Stimulated activated CD8-positive, alpha-beta memory T cell treated with anti-CD3 and anti-CD28 coated beads, Interleukin-12 subunit alpha, Interleukin-12 subunit beta, amount 100 ng/mL, for 24 hours (primary cell): Measurements from ENCODE around the gene DUSP22.

Experiments used
- DNase-seq: peaks from one replicate; pipeline ENCODE4 v3.0.0-alpha.2; 2020; ENCODE audit errors: extremely low read depth

DUSP22 gene

DNA sequence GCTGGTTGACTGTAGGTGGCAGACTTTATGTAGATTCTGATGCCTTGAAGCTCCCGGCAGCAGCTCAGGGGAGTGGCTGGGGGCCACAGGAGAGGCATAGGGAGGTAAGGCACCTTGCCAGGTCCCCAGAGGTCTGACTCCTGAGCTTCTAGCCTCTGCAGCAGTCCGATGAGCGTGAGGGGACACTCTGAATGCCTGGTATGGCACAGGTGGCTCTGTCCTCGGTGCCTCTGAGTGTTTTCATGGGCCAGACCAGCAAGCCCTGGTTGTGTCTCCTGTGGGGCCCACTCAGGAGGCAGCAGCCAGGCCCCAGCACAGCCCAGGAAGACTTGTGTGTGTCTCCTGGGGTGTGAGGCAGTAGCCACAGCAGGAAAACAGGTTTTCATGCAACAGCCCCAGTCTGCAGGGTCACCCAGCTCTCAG, 59.6 kb downstream of the DUSP22 start:
- DNase-seq, result no peak

DNA sequence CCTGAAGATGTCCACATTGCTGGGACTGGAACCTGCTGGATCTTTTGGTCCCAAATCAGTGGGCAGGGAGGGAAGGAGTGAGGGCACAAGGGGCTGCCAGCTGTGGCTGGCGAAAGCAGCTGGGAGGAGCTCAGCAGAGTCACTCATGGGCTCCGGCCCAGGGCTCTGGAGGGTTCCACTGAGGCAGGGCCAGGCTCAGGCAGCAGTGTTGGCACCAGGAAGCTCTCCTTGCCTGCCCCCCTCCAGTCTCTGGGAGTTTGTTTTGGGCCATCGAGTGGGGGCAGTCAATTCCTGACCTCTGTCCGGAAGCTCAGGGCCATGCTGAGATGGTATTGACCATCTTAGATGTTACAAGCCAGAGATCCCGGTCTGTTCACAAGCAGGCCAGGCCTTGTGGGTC, 60.2 kb downstream of the DUSP22 start:
- DNase-seq, result no peak

DNA sequence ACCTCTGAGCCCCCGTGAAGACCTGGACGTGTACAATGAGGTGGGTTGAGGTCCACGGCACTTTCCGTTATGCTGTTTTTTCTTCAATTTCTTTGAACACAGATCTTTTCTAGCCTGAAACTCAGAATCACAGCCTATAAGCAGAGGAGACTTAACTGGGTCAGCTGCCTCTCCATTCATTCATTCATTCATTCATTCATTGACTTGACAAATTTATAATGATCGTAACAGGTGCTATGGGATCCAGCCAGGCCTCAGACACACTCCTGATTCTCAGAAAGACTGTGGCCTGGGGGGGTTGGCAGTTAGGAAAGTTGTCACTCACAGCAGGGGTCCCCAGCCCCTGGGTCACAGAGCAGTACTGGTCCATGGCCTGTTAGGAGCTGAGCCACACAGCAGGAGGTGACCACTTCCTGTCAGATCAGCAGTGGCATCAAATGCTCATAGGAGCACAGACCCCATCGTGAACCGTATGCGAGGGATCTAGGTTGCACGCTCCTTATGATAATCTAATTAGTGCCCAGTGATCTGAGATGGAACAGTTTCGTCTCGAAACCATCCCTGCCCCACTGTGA, 60.7 kb downstream of the DUSP22 start:
- DNase-seq, result no peak

DNA sequence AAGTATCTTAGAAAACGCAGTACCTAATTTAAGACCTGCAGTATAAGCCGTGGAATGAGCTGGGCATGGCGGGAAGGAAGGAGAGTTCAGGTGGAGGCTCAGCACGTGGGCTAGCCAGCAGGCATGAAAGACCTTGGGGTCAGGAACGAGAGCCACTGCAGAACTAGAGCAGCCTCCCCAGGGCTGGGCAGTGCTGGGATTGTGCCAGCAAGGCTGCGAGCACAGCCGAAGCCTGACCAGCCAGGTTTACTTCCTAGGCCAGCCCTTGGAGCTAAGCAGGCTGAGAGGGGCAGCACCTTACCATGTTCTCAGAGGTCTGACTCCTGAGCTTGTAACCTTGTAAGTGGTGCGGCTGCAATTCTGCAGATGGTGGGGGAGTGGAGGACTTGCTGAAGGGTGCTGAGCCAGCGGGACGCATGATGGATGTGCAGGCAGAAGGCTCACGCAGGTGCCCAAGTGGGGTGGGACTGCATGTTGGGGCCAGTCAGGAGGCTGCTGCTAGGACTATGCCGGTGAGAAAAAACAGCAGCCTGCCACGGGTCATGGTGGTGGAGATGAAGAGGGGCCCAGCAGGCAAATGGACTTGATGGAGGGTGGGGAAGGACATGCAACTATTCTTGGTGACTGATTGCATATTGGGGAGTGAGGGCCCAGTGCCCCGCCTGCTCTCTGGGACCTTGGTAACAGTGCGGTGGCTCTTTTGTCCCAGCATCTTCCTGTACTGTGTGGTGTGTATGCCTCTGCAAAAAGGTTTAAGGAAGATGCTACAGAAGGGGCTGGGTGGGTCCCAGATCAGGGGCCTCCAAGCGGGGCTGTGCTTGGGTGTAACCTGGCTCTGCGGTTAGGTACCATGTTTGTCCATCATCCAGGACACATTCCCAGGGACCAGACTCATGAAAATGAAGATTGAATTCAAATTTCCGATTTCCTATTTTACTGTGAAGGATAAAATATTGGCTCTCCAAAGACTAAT, 61.6 kb downstream of the DUSP22 start:
- no peak for DNase-seq

DNA sequence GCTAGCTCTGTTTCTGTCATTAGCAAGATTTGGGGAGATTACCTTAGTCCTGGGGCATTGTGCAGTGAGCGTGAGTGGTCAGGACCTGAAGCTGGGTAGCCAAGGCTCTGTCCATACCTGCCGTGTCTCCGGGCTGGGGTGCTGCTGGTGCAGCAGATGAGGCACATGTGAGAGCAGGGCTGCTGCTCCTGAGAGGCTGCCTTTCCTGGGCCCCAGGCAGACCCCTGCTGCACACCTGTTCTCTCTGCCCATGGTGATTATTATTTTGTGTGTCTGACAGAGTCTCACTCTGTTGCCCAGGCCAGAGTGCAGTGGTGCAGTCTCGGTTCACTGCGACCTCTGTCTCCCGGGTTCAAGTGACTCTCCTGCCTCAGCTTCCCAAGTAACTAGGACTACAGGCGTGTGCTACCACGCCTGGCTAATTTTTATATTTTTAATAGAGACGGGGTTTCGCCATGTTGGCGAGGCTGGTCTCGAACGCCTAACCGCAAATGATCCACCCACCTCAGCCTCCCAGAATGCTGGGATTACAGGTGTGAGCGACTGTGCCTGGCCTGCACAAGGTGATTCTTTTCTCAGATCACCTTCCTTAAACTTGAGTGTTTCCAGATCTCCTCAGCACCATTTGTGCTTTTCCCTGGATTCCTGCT, 62.5 kb downstream of the DUSP22 start:
- no peak for DNase-seq

DNA sequence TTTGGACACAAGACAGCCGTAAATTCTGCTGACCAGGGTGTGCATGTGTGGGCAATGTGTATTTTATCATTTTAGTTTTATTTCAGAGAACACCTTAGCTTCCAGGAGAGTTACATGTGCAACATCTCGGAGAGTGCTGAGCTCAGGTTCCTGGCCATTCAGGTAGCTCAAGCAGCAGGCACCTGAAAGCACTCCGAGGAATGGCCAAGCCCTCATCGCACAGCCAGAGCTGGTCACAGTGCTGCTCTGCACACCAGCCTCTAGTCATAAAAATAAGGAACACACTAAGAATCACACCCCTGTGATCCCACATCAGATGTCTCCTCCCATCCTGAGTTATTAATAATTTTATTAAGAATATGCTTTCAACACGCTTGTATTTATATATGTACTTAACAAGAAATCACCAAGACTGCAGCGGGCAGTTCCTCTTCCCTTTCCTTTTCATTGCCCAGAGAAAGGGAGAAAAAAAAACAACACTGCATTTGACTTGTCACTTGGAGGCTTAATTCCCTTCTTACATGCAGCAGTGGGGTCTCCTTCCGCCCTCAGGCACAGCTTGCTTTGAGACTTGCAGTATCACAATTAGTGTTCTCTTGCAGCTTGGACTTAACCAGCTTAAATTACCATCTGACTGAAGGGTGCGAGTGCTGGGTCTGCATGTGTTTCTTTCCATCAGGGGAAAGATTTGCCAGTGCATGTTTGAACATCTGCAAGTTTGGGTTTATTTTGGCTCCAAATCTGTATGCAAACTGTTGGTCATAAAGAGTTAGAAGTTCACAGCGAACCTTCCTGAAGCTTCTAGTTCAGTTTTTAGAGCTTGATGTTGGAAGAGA, 63.3 kb downstream of the DUSP22 start:
- no peak for DNase-seq

DNA sequence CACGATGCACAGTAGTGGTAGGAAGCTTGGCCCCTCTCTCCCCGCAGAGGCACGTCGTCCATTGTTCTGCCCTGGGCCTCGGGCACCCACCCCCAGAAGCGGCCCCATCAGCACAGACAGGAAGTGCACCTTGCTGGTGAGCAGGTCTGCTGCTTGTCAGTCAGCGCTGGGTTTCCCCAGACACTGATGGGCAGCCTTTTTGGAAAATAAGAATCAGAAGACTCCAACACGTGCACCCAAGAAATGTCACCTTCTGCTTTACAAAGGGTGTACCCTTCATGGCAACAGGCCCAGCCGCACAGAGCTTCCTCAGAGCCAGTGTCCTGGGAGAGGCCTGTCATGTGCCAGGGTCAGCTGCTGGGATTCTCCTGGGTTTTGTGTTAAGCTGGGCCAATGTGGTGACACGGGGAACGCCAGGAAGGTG, 64.6 kb downstream of the DUSP22 start:
- DNase-seq, result no peak

DNA sequence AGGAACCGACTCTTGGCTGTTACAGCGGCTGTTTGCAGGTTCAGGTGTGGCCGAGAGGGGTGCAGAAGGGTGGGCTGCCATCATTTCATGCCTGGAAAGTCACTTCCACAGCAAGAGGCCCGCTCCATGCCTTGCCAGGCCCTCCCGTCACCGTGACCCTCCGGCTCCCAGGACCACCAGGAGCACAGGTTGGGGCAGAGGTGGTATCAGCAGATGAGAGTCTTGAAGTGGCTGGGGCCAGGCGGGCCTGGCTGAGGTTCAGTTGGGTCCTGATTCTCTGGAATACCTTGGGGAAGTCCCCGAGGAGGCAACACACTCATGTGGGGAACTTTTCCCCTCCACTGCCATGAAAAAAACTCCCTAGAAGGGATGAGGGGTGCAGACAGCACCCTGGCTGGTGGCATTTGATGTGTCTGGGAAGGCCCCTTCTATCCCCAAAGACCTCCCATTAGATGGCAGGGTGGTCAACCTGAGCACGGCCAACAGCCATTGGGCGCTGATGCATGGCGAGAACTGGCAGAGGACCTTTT, 65.0 kb downstream of the DUSP22 start:
- DNase-seq, result no peak

DNA sequence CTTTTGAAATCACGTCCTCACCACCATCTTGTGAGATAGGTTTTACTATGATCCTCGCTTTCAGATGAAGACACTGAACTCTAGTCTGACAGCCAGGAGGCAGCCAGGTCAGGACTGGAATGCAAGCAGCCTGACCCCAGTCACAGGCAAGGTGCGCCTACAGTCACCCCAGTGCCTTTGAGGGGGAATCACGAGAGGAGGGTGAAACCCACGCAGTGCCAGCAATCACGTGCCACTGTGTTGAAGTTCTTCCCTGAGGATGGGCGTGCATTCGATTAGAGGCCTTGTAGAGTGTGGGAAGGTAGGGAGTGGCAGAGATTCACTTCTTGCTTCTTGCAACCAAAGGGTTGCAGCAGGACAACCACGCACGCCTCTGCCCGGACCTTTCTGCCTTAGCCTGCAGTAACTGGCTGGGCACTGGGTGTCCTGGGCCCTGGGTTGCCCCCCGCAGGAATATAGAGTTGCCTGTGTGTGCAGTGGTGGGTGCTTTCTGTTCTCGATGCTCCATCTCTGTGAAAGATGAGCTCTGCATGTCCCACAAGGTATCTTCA, 65.6 kb downstream of the DUSP22 start:
- no peak for DNase-seq

DNA sequence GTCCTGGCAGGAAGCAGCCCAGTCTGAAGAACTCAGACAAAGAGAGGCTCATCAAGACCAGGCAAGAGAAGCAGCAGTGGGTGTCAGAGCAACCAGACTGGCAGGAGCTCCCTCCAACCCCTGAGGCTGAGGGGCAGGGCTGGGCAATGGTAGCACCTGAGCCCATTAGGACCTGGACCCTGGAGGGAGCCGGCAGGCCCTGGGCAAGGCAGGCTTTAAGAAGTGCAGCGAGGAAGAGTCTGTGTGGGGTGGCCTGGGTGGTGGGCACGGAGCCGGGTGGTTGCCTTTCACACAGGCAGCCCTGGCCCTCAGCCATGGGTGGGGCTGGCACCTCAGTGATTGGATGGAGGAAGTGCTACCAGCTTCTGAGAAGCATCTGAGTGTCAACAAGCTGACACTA, 66.1 kb downstream of the DUSP22 start:
- DNase-seq, result no peak

DNA sequence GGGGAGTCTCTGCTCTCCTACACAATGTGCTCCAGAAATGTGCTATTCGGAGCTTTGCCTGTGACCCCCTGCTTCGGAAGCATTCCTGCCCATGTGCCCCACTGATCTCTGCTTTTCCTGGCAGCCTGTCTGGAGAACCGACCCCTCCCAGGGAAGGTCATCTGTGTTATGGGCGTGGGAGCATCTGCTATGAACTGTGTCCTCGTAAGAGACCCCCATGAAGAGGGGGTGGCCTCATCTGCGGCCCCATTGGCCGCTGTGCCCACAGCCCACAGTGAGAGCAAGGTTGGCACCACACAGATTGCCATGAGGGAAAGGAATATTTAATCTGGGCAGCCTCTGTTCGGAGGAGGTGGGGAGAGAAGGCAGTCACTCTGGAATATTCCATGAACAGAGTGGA, 66.6 kb downstream of the DUSP22 start:
- no peak for DNase-seq

DNA sequence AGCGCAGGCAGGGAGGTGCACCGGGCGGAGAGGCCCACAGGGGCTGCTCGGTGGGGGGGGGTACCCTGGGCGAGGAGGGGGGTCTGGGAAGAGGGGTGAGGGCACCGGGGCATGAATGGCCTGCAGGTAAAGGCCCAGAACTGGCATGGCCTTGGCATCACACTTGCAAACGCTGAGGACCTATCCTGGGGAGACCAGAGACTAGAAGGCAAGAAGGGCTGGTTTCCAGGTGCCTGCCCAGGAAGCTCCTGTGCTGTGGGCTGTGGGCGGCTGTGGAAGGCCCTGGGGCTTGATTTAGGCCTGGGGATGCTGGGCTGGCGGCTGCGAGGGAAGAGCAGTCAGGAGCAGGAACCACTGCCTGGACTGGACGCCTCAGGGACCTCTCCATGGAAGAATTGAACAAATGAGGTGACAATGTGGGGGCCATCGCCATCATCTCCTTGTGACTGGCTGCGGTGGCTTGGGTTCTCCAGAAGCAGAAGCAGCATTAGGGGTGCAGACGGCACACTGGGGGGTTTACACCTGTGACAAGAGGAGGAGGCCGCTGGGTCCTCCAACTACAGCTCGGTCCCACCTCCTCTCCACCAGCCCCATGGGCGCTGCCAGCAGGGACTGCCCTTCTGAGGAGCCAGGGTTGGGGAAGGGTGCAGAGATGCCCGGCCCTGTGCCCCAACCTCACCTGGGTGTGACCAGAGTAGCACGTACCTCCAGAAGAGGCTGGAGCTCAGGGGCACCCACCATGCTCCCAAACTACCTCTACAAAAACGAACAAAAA, 67.2 kb downstream of the DUSP22 start:
- DNase-seq, result no peak

DNA sequence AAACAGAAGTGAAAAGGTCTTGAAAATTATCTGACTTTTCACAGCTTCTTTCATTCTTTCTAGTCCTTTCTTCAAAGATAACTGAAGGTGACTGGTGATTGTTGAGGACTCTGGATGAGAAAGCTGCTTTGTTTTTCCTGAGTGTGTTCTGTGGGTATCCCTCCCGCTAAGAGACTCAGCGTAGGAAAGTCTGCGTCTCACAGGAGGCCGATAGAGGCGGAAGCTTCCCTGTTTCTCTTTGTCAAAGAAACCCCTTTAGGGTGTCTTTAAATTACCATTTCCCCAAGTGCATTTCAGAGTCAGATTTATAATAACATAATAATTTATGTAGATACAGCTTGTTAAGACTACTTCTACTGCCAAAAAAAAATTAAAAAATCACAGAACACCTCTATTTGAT, 68.1 kb downstream of the DUSP22 start:
- DNase-seq, result no peak

DNA sequence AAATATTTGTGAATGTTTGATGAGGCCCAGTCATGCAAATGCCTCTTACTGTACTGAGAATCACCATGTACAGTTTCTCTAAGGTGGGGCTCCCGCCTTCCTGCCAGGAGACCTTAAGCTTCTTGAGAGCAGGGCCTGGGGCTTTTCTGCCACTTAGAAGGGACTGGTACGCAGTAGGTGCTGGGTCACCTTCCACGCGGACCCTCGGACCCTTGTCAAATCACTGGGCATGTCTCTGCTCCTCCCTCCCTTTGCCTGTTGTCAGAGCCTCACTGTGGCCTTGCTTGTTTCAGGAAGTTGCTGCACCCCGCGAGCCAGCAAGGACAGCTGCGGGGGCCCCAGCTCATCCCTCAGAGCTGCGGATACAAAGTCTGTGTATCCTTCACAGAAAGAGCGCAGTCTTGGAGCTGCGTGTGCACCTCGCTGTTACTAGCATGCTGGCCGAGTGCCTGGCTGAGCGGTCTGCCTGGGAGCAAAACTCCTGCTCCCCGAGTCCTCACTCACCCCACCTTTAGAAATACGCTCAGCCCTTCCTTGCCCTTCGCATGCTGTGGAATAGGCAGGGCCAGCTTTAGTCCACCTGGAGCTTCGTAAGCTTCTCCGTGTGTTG, 68.6 kb downstream of the DUSP22 start:
- no peak for DNase-seq

DNA sequence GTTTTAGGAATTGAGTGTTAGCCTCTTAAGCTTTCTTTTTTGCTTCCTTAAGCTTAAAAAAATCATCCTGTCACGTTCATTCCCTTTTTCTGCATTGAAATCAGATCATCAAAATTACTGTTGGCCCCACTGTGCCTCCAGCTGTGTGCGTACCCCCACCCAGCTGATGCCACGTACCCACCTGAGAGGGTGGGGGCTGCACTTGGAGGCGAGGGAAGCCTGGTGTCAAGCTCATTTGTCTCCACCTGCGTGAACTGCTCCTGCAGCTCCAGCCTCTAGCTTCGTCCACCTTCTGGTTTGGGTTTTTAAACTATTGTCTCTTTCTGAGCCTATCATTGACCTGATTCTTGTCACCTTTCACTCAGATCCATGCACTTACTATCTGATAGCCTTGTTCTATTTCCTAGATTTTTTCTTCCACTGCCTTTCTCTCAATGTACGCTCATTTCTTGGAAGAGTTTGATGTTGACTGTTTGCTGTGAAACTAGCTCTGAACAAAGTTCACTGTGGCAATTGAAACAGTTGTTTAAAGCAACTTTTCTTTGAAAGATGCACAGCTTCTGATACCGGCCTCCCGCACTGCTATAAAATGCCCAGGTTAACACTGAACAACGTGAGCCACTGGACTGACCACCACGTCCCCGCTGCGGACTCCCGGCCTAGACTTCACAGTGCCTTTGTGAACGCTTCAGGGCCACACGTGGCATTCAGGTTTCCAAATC, 69.3 kb downstream of the DUSP22 start:
- no peak for DNase-seq

DNA sequence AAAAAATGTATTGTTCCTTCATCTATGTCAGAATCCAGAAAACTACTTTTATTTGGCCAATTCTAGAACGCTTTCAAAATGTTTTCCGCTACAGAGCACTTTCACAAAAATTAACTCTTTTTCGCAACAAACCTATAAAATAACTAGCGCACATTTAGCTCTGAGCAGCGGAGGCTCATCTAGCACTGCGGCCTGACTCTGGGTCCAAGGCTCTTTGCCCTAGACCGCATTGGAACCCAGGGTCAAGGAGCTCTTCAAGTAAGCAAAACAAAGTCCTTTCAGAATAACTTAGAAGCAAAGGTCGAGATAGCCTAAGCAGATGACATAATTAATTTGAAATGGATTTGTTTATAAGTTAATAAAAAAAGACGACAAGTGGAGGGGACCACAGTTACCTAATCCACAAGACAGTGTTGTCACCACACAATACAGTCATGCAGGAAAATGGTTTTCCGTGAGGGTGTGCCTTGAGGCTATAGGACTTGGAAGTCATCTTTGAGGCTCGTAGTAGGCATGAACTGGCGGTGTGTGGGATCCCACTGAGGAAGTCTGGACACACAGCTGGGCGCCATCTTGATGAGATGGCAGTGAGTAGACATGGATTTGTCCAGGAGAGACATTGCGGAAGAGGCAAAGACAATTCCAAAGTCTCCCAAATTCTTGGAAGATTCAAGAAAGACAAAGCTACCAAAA, 70.1 kb downstream of the DUSP22 start:
- no peak for DNase-seq

DNA sequence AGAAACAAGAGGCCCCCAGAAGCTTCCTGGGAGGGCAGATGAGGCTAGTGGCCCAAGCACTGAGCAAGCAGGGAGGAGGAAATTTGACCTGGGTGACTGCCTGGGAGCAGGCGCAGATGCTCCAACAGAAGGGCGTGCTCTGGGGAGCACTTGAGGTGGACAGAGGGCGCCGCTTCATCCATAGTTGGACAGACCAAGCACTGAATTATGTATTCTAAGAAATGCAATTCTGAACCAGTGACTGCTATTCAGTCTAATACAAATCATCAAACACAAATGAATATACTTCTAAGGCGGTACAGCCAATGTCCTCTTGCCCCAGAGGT, 70.6 kb downstream of the DUSP22 start:
- no peak for DNase-seq

DNA sequence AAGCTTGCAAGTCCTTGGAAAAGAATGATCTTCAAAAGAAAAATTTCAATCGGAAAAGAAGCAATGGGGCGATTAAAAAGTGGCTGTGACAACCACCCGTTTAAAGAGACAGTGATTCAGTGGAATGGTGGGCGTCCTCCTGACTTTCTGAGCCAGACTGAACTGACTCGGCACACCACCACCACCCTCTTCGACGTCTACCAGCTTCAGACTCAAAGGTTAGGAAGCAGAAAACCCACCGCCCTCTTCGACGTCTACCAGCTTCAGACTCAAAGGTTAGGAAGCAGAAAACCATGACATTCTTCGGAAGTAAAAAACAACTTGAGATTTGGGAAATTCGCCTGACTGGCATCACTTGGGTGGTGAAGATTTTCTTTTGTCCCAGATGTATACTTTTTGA, 71.0 kb downstream of the DUSP22 start:
- DNase-seq, result no peak

DNA sequence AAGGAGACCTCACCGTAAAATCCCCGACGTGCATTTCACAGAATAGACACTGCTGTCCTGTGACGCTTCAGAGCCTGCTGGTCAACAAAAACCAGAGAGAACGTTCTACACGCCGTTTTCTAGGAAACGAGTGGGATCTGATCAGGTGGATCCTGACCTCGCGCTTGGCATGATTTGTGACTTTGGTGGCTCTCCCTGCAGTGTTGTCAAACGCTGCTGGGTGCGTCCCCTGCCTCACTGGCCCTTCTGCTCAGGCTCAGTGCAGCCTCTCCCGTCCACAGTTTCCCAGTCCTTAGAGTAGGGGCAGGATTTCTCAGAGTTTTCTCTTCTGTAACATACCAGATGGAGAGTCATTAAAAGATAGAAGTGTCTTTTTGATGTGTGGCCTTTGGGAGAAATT, 71.6 kb downstream of the DUSP22 start:
- DNase-seq, result no peak
